Measurements from ENCODE around the gene RELT. TPM values are rescaled to one million over a fixed set of nuclear protein-coding genes. Genes with fewer than 3 reads are reported as not detected.

The RELT gene
- total and polyA plus RNA-seq, 7 donors = 0.28 to 9.3 (median 1.1) TPM

DNA sequence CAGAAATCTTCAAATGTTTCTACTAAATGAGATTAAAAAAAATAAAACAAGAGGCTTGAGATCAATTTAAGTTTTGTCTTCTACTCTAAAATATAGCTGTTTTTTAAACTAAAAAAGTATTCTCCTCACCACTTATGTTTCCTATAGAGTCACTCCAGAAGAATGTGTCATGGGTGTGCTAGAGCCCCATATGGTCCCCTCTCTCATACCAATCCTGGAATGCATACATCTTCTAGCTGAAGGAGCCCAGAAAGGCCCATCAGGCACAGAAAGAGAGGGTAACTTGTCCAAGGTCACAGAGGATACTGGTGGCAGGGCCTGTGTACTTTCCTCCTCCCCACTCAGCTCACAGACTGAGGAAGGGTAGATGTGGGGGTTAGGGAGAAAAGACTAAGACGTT lies 34.4 kb downstream of the RELT start:
- Histone ChIP-seq H3K27me3 (no peaks in the 10 kb centered on the region), H3K4me3 (no peak overlapping the region), H3K36me3 (peaks cover 0 to 35% (median 8%) of the 10 kb centered on the region in 4 donors), H3K4me1 (peaks cover 0 to 14% (median 11%) of the 10 kb centered on the region in 4 donors), H3K27ac (no peak overlapping the region), H3K9me3 (no peaks in the 10 kb centered on the region)
- no peak for TF ChIP-seq POLR2A (IDR thresholded peaks at IDR 0.05)
- TF ChIP-seq, protein P1, sequence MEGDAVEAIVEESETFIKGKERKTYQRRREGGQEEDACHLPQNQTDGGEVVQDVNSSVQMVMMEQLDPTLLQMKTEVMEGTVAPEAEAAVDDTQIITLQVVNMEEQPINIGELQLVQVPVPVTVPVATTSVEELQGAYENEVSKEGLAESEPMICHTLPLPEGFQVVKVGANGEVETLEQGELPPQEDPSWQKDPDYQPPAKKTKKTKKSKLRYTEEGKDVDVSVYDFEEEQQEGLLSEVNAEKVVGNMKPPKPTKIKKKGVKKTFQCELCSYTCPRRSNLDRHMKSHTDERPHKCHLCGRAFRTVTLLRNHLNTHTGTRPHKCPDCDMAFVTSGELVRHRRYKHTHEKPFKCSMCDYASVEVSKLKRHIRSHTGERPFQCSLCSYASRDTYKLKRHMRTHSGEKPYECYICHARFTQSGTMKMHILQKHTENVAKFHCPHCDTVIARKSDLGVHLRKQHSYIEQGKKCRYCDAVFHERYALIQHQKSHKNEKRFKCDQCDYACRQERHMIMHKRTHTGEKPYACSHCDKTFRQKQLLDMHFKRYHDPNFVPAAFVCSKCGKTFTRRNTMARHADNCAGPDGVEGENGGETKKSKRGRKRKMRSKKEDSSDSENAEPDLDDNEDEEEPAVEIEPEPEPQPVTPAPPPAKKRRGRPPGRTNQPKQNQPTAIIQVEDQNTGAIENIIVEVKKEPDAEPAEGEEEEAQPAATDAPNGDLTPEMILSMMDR (IDR thresholded peaks at IDR 0.05) = no peak
- WGBS, 2 donors = 78 to 84% methylated on average over 1 of the region's 1 CpG
- intact Hi-C loops (cut with DNase I) = no loop called here
- DNase-seq = no peak

DNA sequence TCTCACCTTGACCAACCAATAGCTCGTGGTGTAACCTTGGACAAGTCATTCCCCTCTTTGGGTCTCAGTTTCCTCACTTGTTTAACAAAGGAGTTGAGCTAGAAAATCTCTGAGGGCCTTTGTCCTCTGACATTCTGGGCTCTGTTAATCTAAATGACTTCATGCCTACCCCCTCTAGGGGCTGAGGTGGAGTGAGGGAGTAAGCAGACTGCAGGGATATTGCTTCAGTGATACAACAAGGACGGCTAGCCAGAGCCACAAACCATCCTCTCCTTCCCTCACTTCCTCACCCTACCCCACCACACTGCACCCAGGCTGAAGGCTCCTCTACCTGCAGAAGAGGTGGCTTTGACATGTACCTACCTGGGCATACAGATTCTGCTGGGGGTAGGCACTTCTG lies 34.8 kb downstream of the RELT start:
- no peak for TF ChIP-seq EP300 (IDR thresholded peaks at IDR 0.05)
- no peak for TF ChIP-seq POLR2AphosphoS5 (IDR thresholded peaks at IDR 0.05)
- TF ChIP-seq, protein P1 (IDR thresholded peaks at IDR 0.05) = no peak
- no peak for TF ChIP-seq POLR2A (IDR thresholded peaks at IDR 0.05)
- peaks cover 0 to 31% (median 7%) of the 10 kb centered on the region in 4 donors for H3K36me3 ChIP-seq
- no peak overlapping the region for H3K27ac ChIP-seq
- H3K9me3 ChIP-seq = no peaks in the 10 kb centered on the region
- H3K27me3 ChIP-seq = no peaks in the 10 kb centered on the region
- no peak for DNase-seq
- peaks cover 0 to 18% (median 12%) of the 10 kb centered on the region in 4 donors for H3K4me1 ChIP-seq
- intact Hi-C loops (cut with DNase I) = no loop called here
- H3K4me3 ChIP-seq = no peak overlapping the region
- WGBS, 2 donors = 82 to 88% methylated on average over 2 of the region's 2 CpGs

DNA sequence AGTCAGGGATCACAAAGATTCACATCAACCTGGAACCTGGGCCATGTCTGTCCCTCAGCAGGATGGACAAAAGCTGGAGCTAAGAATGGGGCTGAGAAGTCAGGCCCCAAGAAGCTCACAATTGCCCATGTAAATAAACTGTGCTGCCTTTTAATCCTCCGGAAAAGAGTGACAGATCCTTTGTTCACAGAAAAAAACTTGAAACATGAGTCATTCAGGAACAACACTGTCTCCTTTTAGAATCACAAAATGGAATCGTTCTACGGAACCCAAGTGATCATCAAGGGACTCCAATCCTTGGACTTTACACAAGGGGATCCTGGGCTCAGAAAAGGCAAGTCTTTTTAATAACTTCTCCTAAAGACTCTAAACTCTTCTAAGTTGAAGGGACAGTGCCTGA lies 36.1 kb downstream of the RELT start:
- H3K27ac ChIP-seq = no peak overlapping the region

DNA sequence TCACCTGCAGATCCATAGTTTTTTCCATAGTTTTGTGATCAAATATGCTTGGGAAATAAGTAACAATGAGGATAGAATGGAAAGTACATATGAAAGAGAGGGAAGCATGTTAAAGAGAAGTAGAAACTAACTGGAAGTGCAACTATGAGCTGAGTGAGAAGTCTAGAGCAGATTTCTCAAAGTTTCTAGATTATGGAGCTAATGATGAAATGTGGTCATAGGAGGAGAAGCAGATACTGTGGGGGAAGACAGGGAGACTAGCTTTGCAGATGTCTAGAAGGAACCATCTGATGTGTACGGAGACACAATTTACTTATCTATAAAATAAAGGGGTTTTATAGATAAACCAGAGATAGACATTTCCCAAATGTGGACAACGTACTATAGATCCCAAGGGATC lies 37.1 kb downstream of the RELT start:
- 88 to 96% methylated on average over 2 of the region's 2 CpGs for WGBS, 2 donors
- TF ChIP-seq, protein P1 (IDR thresholded peaks at IDR 0.05) = no peak
- TF ChIP-seq POLR2AphosphoS5 (IDR thresholded peaks at IDR 0.05) (no peak), POLR2A (IDR thresholded peaks at IDR 0.05) (no peak), EP300 (IDR thresholded peaks at IDR 0.05) (no peak)
- H3K27me3 ChIP-seq = no peaks in the 10 kb centered on the region
- no peak for DNase-seq
- peaks cover 0 to 21% (median 12%) of the 10 kb centered on the region in 4 donors for H3K4me1 ChIP-seq
- H3K4me3 ChIP-seq = no peak overlapping the region
- intact Hi-C loops (cut with DNase I) = no loop called here
- H3K27ac ChIP-seq = no peak overlapping the region
- no peaks in the 10 kb centered on the region for H3K9me3 ChIP-seq
- peaks cover 0 to 20% (median 4%) of the 10 kb centered on the region in 4 donors for H3K36me3 ChIP-seq

More for the DNA sequence above, 36.1 kb downstream of the RELT start:
- Histone ChIP-seq H3K9me3 (no peaks in the 10 kb centered on the region), H3K27me3 (no peaks in the 10 kb centered on the region), H3K4me3 (no peak overlapping the region), H3K36me3 (peaks cover 0 to 21% (median under 1%) of the 10 kb centered on the region in 4 donors), H3K4me1 (peaks cover 0 to 21% (median 12%) of the 10 kb centered on the region in 4 donors)
- DNase-seq = no peak
- TF ChIP-seq POLR2A (IDR thresholded peaks at IDR 0.05) (no peak), POLR2AphosphoS5 (IDR thresholded peaks at IDR 0.05) (no peak), EP300 (IDR thresholded peaks at IDR 0.05) (no peak)
- TF ChIP-seq, protein P1 (IDR thresholded peaks at IDR 0.05) = no peak
- 89 to 90% methylated on average over 3 of the region's 3 CpGs for WGBS, 2 donors
- intact Hi-C loops (cut with DNase I) = no loop called here
